Naive B cell (primary cell): Measurements from ENCODE around the gene USP40. TPM values are rescaled to one million over a fixed set of nuclear protein-coding genes. Genes with fewer than 3 reads are reported as not detected.

Experiments
- ATAC-seq, 2 donors: fragments of 150-1000 bp; cut with Tn5 transposase; 2 replicates each; pipeline ENCODE4 v1.10.0; 2021; ENCODE audit warnings: low read depth in 2 of 2, mild to moderate bottlenecking in 2 of 2, moderate library complexity in 2 of 2
- DNase-seq: peaks from one replicate; pipeline ENCODE4 v3.0.0; 2022
- H3K27ac Mint-ChIP-seq, 6 donors: one replicate each; pipeline ENCODE4 v1.8.0; 2020 to 2022; ENCODE audit warnings: mild to moderate bottlenecking in 6 of 6, mixed read lengths in 6 of 6, moderate library complexity in 5 of 6, inconsistent platforms in 2 of 6
- H3K27me3 Mint-ChIP-seq, 3 donors: one replicate each; pipeline ENCODE4 v1.8.0; 2021 to 2022; ENCODE audit warnings: mixed read lengths in 3 of 3, mild to moderate bottlenecking in 1 of 3
- H3K36me3 Mint-ChIP-seq, 2 donors: one replicate each; pipeline ENCODE4 v1.8.0; 2020 to 2022; ENCODE audit warnings: mixed read lengths in 2 of 2, inconsistent platforms in 1 of 2, mild to moderate bottlenecking in 1 of 2
- H3K4me1 Mint-ChIP-seq, 3 donors: one replicate each; pipeline ENCODE4 v1.8.0; 2020 to 2022; ENCODE audit warnings: mixed read lengths in 3 of 3, inconsistent platforms in 1 of 3, mild to moderate bottlenecking in 1 of 3, moderate library complexity in 1 of 3
- H3K4me3 Mint-ChIP-seq, 8 donors: one replicate each; pipeline ENCODE4 v1.8.0; 2020 to 2022; ENCODE audit warnings: mild to moderate bottlenecking in 8 of 8, mixed read lengths in 8 of 8, moderate library complexity in 8 of 8, inconsistent platforms in 2 of 8
- H3K9me3 Mint-ChIP-seq, 7 donors: one replicate each; pipeline ENCODE4 v1.8.0; 2020 to 2022; ENCODE audit warnings: mixed read lengths in 7 of 7, mild to moderate bottlenecking in 5 of 7, inconsistent platforms in 2 of 7, moderate library complexity in 1 of 7
- polyA plus RNA-seq, 6 donors: library from polyadenylated mRNA; unstranded; fragments of 300-500 nt; fragmentation: Illumina TruSeq; gene quantifications; one replicate each; pipeline ENCODE4 v1.2.3, GENCODE V29; 2021; ENCODE audit warnings: low read depth in 6 of 6

The USP40 gene
- polyA plus RNA-seq, 6 donors from 2014 or later, result 4.7 to 11.1 (median 8.1) TPM

DNA sequence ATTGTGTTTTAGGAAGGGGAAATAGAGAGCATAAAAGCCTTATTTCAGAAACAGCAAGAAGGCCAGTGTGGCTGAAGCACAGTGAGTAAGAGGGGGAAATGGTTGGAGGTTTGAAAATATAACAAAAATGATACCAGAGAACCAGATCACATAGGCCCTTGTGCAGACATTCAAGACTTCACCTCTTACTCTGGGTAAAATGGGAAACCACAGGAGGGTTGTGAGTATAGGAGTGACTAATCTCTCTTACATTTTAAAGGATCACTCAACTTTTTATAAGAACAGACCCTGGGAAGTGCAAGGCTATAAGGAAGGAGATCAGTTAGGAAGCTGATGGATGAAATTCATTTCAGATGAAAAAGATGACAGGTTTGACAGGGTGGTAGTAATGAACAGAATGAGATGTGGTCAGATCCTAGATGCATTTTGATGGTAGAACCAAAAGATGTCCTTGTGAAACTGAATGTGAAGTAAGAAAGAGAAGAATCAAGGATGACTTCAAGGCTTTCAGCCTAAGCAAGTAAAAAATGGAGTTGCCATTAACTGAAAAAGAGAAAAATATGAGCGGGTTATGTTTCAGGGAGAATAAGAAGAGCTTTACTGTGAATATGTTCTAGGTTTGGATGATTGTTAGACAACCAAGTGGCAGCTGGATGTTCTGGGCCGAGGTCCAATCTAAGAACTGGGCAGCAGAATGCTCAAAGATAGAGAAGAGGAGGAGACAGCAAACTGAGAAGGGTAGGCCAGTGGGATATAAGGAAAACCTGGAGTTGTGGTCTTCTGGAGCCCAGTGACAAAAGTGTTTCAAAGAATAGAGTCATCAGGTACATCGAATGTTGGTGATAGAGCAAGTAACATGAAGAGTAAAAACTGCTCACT lies 65.1 kb downstream of the USP40 start:
- H3K9me3 Mint-ChIP-seq, result peaks cover 23 to 50% (median 34%) of the 10 kb centered on the region in 7 donors
- DNase-seq (no peak), ATAC-seq (no peak)
- peaks cover 41 to 71% of the 10 kb centered on the region in 2 donors for H3K36me3 Mint-ChIP-seq
- peaks cover 25 to 33% (median 29%) of the 10 kb centered on the region in 3 donors for H3K4me1 Mint-ChIP-seq
- no peaks in the 10 kb centered on the region for H3K27me3 Mint-ChIP-seq
- peak overlapping the region in 2 of 6 donors; percentile 31 to 43 for H3K27ac Mint-ChIP-seq
- H3K4me3 Mint-ChIP-seq, result peak overlapping the region in 1 of 8 donors; percentile 42

DNA sequence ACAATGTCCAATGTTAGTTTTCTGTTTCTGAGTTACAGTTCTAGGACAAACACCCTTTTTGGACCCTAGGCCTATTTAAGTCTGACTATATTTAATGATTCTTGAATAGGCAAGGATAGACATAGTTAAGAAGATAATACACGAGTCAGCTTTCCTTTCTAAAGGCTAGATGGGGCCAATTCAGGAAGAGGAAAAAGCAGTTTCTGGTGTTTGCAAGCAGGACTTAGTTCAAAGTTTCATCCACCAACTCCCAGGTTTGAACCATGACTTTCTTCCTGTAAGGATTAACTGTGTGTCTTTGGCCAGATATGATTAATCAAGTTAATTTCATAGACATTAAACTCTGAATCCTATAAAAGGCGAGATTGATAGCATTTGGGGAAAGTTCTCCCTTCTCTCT lies 66.7 kb downstream of the USP40 start:
- Mint-ChIP-seq H3K27ac (no peak overlapping the region), H3K4me1 (peaks cover 21 to 34% (median 29%) of the 10 kb centered on the region in 3 donors), H3K4me3 (no peak overlapping the region), H3K36me3 (peaks cover 32 to 56% of the 10 kb centered on the region in 2 donors), H3K27me3 (no peaks in the 10 kb centered on the region), H3K9me3 (peaks cover 21 to 35% (median 33%) of the 10 kb centered on the region in 7 donors)
- DNase-seq (no peak), ATAC-seq (no peak)

DNA sequence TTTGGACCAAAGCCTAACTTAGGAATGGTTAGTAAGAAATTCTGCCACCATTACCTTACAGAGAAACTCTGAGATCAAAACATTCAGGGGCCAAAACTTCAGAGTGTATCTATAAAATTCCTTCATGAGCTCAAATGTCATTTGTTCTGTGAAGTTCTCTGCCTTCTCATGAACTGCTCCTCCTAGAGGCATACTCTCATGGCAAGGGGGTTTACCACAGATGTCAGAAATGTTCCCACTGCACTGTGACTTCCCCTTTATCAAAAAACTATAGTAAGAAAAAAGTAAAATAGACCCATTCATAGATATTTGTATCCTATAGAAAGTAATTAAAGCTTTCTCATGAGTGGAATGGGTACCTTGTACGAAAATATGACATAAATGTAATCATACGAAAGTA lies 68.5 kb downstream of the USP40 start:
- peak; percentile 36 for DNase-seq

DNA sequence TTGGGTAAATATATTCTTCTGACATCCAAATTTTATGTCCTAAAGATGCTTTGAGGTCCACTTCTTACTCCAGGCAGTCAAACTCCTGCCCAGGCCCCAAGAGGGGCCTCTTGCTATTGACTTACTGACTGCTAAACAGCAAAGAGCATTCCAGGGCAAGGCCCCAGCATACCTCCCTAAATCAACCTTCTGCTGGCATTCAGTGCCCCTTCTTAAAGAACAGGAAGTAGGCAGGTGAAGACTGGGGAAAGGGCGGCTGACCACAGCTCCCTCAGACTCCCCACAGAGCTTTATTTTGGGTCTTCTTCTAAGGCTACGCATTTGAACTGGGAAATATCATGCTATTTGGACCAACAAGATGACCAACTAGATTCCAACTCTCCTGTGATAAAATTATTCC lies 68.9 kb downstream of the USP40 start:
- Mint-ChIP-seq H3K27ac (peak overlapping the region in 5 of 6 donors; percentile 9 to 75 (median 56)), H3K4me1 (peaks cover 17 to 23% (median 20%) of the 10 kb centered on the region in 3 donors), H3K4me3 (peak overlapping the region in 3 of 8 donors; percentile 34 to 79 (median 38)), H3K36me3 (peaks cover 17 to 34% of the 10 kb centered on the region in 2 donors), H3K27me3 (no peaks in the 10 kb centered on the region), H3K9me3 (peaks cover 4 to 14% (median 12%) of the 10 kb centered on the region in 7 donors)
- no peak for DNase-seq
- ATAC-seq, result peak in 1 of 2 donors; percentile 42

More for the DNA sequence above, 68.5 kb downstream of the USP40 start:
- ATAC-seq, result peak; percentile 93 to 99
- Mint-ChIP-seq H3K27ac (peak overlapping the region in 5 of 6 donors; percentile 9 to 75 (median 56)), H3K27me3 (no peaks in the 10 kb centered on the region), H3K36me3 (peaks cover 17 to 38% of the 10 kb centered on the region in 2 donors), H3K4me1 (peaks cover 17 to 23% (median 20%) of the 10 kb centered on the region in 3 donors), H3K4me3 (peak overlapping the region in 2 of 8 donors; percentile 38 to 79), H3K9me3 (peaks cover 9 to 18% (median 17%) of the 10 kb centered on the region in 7 donors)

DNA sequence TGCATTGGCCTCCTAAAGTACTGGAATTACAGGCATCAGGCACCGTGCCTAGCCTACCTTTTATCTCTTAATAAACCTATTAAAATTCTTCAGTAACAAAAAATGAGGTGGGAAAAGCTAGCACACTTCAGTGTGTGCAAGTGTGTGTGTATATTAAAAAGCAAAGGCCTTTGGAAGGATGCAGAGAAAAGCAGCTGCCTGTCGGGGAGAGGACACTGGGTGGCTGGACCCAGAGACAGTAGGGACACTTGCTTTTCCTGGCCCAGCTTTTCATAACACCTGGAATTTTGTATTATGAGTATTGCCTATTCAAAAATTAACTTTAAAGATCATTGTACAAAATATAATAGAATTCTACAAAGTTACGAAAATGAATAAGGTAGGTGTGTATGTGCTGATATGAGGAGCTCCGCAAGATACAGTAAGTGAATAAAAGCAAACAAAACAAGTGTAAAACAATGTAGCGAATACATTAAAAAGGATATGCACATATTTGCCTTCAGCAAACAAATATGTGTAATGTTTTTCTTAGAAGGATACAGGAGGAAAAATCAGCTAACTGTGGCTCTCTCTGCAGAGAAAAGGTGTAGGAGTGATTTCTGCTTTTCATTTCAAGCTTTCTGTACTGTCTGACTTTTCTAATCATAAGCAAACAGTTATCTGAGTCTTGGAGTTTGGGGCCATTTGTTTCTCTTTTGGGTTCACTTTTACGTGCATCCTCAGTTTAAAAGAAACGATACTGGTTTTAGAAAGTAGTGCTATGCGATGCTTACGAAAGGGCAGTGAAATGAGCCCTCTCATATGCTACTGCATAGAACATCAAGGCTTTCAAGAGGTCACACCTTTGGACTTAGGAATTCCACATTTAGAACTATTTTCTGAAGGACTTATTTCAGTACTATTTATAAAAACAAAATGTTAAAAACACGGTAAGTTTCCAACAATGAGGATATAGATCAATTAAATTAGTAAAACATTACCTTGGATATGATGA lies 70.8 kb downstream of the USP40 start:
- no peak for ATAC-seq
- peaks cover 12 to 18% of the 10 kb centered on the region in 2 donors for H3K36me3 Mint-ChIP-seq
- DNase-seq, result no peak
- no peak overlapping the region for H3K4me3 Mint-ChIP-seq
- peaks cover 17 to 23% (median 20%) of the 10 kb centered on the region in 3 donors for H3K4me1 Mint-ChIP-seq
- H3K27me3 Mint-ChIP-seq, result no peaks in the 10 kb centered on the region
- peak overlapping the region in 1 of 6 donors; percentile 47 for H3K27ac Mint-ChIP-seq
- H3K9me3 Mint-ChIP-seq, result no peaks in the 10 kb centered on the region

DNA sequence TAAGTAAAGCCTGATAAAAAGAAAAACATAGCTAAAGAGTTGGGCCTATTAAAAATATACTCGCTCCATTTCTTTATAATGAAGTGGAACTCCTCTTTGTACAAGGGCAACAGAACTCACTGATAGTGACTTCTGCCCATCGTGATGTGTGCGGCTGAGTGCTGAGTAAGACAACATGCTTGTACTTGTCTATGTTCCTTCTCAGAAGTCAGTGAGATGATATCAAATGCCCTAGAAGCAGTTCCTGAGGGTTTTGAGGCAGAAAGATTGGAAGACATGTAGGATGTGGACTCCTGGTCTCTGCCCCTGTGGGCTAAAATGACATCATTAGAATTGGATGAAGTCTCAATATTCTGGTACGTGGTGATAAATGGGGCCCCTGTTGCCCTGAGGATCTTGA lies 73.8 kb downstream of the USP40 start:
- Mint-ChIP-seq H3K4me1 (peaks cover 12 to 17% (median 17%) of the 10 kb centered on the region in 3 donors), H3K27me3 (no peaks in the 10 kb centered on the region), H3K36me3 (peaks cover 12 to 24% of the 10 kb centered on the region in 2 donors), H3K9me3 (no peaks in the 10 kb centered on the region), H3K27ac (no peak overlapping the region), H3K4me3 (no peak overlapping the region)
- DNase-seq, result no peak
- ATAC-seq, result no peak

DNA sequence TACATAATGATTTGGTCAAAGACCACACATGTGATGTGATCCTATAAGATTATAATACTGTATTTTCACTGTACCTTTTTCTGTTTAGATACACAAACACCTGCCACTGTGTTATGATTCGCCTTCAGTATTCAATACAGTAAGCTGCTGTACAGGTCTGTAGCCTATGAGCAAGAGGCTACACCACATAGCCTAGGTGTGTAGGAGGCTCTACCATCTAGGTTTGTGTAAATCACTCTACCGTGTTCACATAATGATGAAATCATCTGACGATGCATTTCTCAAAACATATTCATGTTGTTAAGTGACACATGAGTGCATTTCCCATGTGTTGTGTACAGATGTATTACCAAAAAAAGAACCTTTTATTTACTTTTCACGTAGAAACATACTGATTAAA lies 74.5 kb downstream of the USP40 start:
- DNase-seq (no peak), ATAC-seq (no peak)
- peaks cover 8 to 11% (median 10%) of the 10 kb centered on the region in 3 donors for H3K4me1 Mint-ChIP-seq
- no peaks in the 10 kb centered on the region for H3K9me3 Mint-ChIP-seq
- H3K4me3 Mint-ChIP-seq, result no peak overlapping the region
- no peak overlapping the region for H3K27ac Mint-ChIP-seq
- peaks cover 12 to 21% of the 10 kb centered on the region in 2 donors for H3K36me3 Mint-ChIP-seq
- no peaks in the 10 kb centered on the region for H3K27me3 Mint-ChIP-seq

DNA sequence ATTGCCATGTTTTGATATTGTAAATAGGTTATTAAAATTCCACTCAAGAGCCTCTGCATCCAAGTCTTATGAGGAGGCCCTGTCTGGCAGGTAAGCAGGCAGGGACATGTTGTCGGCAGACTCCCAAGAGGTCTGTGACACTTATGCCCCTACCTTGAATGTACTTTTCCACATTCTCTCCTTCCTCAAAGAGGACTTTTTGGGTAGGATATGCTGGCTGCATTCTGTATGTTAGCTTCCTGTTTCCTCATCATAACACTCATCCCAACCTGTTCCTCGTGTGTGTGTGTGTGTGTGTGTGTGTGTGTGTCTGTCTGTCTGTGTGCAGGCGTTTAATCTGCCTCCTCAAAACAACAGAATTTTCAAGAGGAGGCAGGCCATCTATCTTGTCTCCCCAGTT lies 75.3 kb downstream of the USP40 start:
- no peak for DNase-seq
- Mint-ChIP-seq H3K9me3 (no peaks in the 10 kb centered on the region), H3K4me1 (peaks cover 9 to 10% (median 10%) of the 10 kb centered on the region in 3 donors), H3K4me3 (no peak overlapping the region), H3K27ac (peak overlapping the region in 1 of 6 donors; percentile 59), H3K27me3 (no peaks in the 10 kb centered on the region), H3K36me3 (peaks cover 14 to 15% of the 10 kb centered on the region in 2 donors)
- ATAC-seq, result no peak

DNA sequence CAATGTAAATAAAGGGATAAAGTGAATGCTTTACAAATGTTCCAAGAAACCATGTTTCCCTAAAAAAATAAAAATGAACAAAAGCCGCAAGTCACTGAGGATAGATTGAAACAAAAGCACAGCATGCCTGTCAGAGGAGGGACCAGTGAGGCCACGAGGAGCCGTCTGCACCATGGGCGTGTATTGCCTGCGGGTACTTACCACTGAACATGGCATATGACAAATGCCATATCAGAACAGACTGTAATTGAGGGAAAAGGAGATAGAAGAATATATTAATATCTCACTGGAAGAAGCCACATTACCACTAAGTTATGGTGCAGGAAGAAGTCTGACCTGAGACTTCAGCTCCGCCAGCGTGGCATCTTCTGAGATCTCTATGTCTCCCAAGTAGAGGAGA lies 75.8 kb downstream of the USP40 start:
- H3K4me3 Mint-ChIP-seq, result no peak overlapping the region
- H3K9me3 Mint-ChIP-seq, result no peaks in the 10 kb centered on the region
- H3K36me3 Mint-ChIP-seq, result peaks cover 14 to 16% of the 10 kb centered on the region in 2 donors
- no peak for ATAC-seq
- no peak for DNase-seq
- H3K27me3 Mint-ChIP-seq, result no peaks in the 10 kb centered on the region
- H3K4me1 Mint-ChIP-seq, result peaks cover 9 to 10% (median 10%) of the 10 kb centered on the region in 3 donors
- H3K27ac Mint-ChIP-seq, result no peak overlapping the region

DNA sequence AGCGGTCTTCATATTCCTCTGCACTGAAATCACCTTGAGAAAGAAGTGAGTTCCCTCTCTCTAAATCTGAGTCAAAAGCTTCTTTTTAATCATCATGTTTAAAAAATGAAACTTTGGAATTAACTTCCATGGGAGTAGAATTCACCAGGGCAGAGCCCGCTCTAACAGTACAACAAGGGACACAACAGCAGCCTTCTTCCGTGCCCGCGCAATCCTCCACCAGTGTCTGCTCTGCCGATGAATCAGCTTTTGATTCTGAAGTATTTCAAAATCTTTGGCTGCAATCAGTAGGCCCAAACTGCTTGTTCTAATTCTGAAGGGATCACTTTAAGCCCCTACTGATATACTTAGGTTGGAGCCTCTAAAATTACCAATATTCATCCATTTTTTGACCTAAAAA lies 76.9 kb downstream of the USP40 start:
- H3K4me1 Mint-ChIP-seq, result peaks cover 8 to 10% (median 9%) of the 10 kb centered on the region in 3 donors
- no peaks in the 10 kb centered on the region for H3K27me3 Mint-ChIP-seq
- ATAC-seq, result no peak
- DNase-seq, result no peak
- H3K4me3 Mint-ChIP-seq, result no peak overlapping the region
- no peaks in the 10 kb centered on the region for H3K9me3 Mint-ChIP-seq
- H3K36me3 Mint-ChIP-seq, result peaks cover 14 to 21% of the 10 kb centered on the region in 2 donors
- H3K27ac Mint-ChIP-seq, result no peak overlapping the region

DNA sequence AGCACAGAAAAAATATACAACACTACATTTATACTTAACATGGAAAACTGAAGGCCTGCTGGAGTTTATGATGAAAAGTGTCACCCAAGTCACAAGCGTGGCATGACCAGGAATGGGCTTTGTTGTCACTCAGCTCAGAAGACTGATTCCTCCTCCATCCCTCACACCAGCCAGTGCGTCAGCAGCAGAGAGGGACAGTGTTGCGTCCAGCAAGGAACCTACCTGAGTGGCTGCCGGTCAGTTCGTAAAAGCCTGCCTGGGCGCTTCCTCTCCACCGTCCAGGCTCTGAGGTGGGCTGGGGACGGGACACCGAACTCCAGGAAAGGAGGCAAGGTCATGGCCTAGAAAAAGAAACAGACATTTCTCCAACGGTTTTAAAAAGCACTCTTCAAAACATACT lies 77.4 kb downstream of the USP40 start:
- ATAC-seq (no peak), DNase-seq (no peak)
- Mint-ChIP-seq H3K4me1 (peaks cover 8 to 10% (median 9%) of the 10 kb centered on the region in 3 donors), H3K36me3 (peaks cover 14 to 21% of the 10 kb centered on the region in 2 donors), H3K27ac (peak overlapping the region in 2 of 6 donors; percentile 39 to 47), H3K4me3 (no peak overlapping the region), H3K9me3 (no peaks in the 10 kb centered on the region), H3K27me3 (no peaks in the 10 kb centered on the region)

DNA sequence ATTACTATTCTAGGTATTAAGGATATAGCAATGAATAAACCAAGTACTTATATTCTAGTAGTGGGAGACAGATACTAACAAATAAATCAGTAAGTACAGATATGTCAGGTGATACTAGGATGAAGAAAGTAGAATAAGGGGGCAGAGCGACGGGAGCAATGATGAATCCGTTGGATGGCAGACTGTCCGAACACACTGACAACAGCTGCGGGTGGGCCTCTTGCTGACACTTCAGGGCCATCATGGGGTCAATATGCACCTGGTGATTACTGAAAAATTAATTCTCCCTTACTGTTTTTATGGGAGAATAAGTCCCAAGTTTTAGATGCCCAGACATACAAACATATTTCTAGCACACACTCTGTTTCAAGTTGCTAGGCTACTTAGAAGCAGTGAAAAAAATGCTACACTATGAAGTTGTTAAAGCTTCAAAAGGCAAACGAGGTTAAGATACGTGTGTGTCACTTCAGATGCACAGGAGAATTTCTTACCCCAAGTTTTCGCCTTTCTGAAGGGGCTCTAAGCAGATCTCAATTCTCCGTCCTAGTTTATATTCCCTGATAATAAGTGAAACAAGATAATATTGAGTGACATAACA lies 78.7 kb downstream of the USP40 start:
- H3K27ac Mint-ChIP-seq, result peak overlapping the region in 1 of 6 donors; percentile 16
- H3K4me1 Mint-ChIP-seq, result peaks cover 10 to 13% (median 10%) of the 10 kb centered on the region in 3 donors
- no peaks in the 10 kb centered on the region for H3K27me3 Mint-ChIP-seq
- no peak for ATAC-seq
- no peak overlapping the region for H3K4me3 Mint-ChIP-seq
- no peaks in the 10 kb centered on the region for H3K9me3 Mint-ChIP-seq
- H3K36me3 Mint-ChIP-seq, result peaks cover 14 to 15% of the 10 kb centered on the region in 2 donors
- no peak for DNase-seq
